Measurements from ENCODE around the gene TBC1D1. TPM values are rescaled to one million over a fixed set of nuclear protein-coding genes. Genes with fewer than 3 reads are reported as not detected.

Gene TBC1D1
- total and polyA plus RNA-seq, 2 donors (not counting 3 experiments of a cell fraction or from before 2014, with no cell fraction given), result 63.5 to 116 TPM

DNA sequence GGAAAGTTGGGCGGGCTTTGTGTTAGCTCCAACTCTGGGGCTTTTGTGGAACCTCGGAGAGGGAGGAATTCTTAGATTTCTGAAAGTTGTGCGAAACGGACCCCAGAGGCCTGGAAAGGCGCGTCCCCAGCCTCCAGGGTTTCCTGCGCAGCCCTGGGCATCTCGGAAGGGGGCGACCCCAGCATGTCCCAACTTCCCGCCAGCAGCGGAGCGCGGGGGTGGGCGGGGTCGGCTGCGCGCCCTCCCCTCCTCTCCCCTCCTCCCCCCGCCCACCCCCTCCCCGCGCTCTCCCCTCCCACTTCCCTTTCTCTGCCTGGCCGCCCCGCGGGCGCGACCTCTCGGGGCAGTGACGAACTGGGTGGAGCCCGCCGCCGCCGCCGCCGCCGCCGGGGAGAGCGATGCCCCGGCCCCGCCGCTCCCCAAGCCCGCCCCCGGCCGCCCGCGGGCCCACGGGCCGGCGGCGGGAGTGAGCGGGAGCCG is 86.1 kb downstream of the TBC1D1 start:
- CTCF ChIA-PET, result interaction anchor here (1.2 to 3.2 kb wide), 5 partner anchors 10 to 58 kb away, joined by 3 to 17 read pairs (median 4); no protein-coding TSS in a partner anchor
- intact Hi-C loops (cut with micrococcal nuclease), result loop anchor here (1.0 to 5.0 kb wide), 6 partner anchors 58 to 374 kb away; partner anchors contain the start of genes RELL1 and TBC1D1
- no peaks in the 10 kb centered on the region for H4K20me1 ChIP-seq (replicated peaks; ENCODE audit: control insufficient read depth, extremely low read depth, insufficient read depth, low read length)
- FAIRE-seq (peak; percentile 50), DNase-seq (ENCODE audit: low read depth, low spot score) (peak; percentile 51)
- H3K4me2 ChIP-seq (ENCODE audit: insufficient read depth, low read length), result peak overlapping the region; percentile 26
- peak overlapping the region; percentile 83 for H3K27ac ChIP-seq (ENCODE audit: insufficient read depth, low read depth, low read length)
- BruUV-seq (replicated peaks), result no TSS peak
- no peaks in the 10 kb centered on the region for H3K36me3 ChIP-seq (ENCODE audit: control insufficient read depth in 2 of 2, extremely low read depth in 1 of 2, insufficient read depth in 2 of 2, low read length in 2 of 2)
- no peaks in the 10 kb centered on the region for H3K9me3 ChIP-seq (replicated peaks; ENCODE audit: control insufficient read depth, insufficient read depth, low read length)
- H3K27me3 ChIP-seq (ENCODE audit: control insufficient read depth in 2 of 2, insufficient read depth in 2 of 2, low read length in 2 of 2), result no peaks in the 10 kb centered on the region
- H3K79me2 ChIP-seq (ENCODE audit: control insufficient read depth, insufficient read depth, low read length), result peaks cover 25% of the 10 kb centered on the region
- peak overlapping the region; percentile 89 for H3K9ac ChIP-seq (replicated peaks; ENCODE audit: extremely low read depth, insufficient read depth, low read length)
- peaks cover 13% of the 10 kb centered on the region for H3K4me1 ChIP-seq (ENCODE audit: control insufficient read depth, extremely low read depth, insufficient read depth, low read length)
- TF ChIP-seq JUN (IDR thresholded peaks at IDR 0.05; ENCODE audit: borderline replicate concordance, insufficient read depth, insufficient read length, low read depth) (no peak), POLR2AphosphoS5 (IDR thresholded peaks at IDR 0.05; ENCODE audit: insufficient read depth, low read depth, low read length) (no peak), EZH2 (IDR thresholded peaks at IDR 0.05; ENCODE audit: borderline replicate concordance, low read depth, low read length, severe bottlenecking) (no peak), FOS (IDR thresholded peaks at IDR 0.05; ENCODE audit: borderline replicate concordance, insufficient read depth, low read length) (no peak)
- TF ChIP-seq, protein P1, sequence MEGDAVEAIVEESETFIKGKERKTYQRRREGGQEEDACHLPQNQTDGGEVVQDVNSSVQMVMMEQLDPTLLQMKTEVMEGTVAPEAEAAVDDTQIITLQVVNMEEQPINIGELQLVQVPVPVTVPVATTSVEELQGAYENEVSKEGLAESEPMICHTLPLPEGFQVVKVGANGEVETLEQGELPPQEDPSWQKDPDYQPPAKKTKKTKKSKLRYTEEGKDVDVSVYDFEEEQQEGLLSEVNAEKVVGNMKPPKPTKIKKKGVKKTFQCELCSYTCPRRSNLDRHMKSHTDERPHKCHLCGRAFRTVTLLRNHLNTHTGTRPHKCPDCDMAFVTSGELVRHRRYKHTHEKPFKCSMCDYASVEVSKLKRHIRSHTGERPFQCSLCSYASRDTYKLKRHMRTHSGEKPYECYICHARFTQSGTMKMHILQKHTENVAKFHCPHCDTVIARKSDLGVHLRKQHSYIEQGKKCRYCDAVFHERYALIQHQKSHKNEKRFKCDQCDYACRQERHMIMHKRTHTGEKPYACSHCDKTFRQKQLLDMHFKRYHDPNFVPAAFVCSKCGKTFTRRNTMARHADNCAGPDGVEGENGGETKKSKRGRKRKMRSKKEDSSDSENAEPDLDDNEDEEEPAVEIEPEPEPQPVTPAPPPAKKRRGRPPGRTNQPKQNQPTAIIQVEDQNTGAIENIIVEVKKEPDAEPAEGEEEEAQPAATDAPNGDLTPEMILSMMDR (IDR thresholded peaks at IDR 0.05; ENCODE audit: extremely low read depth in 1 of 2, insufficient read depth in 1 of 2, low read depth in 1 of 2, low read length in 2 of 2), result no peak
- TF ChIP-seq, protein P2, sequence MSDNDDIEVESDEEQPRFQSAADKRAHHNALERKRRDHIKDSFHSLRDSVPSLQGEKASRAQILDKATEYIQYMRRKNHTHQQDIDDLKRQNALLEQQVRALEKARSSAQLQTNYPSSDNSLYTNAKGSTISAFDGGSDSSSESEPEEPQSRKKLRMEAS (IDR thresholded peaks at IDR 0.05; ENCODE audit: insufficient read depth, insufficient read length), result no peak
- H2AFZ ChIP-seq (ENCODE audit: low read depth, low read length), result peak overlapping the region; percentile 75
- H3K4me3 ChIP-seq (replicated peaks in 1 of 3; ENCODE audit: insufficient read depth in 1 of 3, low read depth in 1 of 3, low read length in 3 of 3), result peak overlapping the region; percentile 21 to 77 (median 74)
- POLR2A ChIA-PET, result no interaction called here
- dilution Hi-C loops (cut with MboI; ENCODE audit: extremely low pct_ligation_motif_present, low sequenced_read_pairs), result no loop called here
- H3K9me1 ChIP-seq (replicated peaks; ENCODE audit: control insufficient read depth, extremely low read depth, insufficient read depth, low read length), result no peaks in the 10 kb centered on the region

All from endothelial cell of umbilical vein (primary cell).